GM18508 (cell line): ENCODE measurements around the gene AXIN1.
"Not testable (repeated sequence)": the region's sequence is repeated elsewhere in the genome, so short reads cannot be mapped to it uniquely, and the experiment has no call there.

Source experiments
- ATAC-seq: cut with Tn5 transposase; IDR thresholded peaks from one replicate; pipeline ENCODE4 v1.9.1; 2021; ENCODE audit warnings: moderate number of reproducible peaks; ENCODE audit not compliant: insufficient read depth, unreplicated experiment

The AXIN1 gene

DNA sequence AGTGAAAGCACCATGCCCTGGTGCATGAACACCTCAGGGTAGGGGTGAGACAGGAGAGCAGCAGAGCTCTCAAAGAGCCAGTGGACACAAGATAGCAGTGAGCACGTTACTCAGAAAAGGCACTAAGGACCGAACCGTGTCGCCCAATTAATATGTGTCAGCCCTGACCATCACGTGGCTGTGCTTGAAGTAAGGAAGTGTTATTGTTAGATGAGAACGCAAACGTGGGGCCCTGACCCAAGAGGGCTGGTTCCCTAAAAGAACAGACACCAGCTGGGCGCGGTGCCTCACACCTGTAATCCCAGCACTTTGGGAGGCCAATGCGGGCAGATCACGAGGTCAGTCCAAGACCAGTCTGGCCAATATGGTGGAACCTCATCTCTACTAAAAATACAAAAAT is 16.3 kb downstream of the AXIN1 start:
- ATAC-seq = no peak

DNA sequence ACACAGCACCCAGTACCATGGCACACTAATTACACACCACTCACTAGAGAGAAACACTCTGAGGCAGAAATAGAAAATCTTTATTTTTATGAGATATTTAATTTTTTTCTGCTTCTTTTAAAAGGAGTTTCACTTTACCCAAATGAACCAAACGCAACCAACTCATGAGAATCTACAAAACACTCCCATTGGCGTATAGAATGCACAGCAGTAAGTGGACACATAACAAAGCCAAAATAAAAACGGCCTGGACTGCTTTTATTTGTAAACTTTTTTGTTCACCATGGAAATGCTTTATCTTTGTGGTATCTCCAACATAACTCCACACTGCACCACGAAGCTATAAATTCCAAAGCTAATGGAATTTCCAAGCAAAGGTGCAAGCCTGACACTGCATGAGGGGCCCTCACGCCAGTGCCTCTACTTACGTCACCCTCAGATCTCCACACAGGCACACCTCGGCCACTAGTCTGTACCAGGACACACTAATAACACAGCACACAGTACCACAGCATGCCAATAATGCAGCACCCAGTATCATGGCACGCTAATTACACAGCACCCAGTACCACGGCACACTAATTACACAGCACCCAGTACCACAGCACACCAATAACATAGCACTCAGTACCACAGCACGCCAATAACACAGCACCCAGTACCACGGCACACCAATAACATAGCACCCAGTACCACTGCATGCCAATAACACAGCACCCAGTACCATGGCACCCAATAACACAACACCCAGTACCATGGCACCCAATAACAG is 17.5 kb downstream of the AXIN1 start:
- ATAC-seq = not testable (repeated sequence)

DNA sequence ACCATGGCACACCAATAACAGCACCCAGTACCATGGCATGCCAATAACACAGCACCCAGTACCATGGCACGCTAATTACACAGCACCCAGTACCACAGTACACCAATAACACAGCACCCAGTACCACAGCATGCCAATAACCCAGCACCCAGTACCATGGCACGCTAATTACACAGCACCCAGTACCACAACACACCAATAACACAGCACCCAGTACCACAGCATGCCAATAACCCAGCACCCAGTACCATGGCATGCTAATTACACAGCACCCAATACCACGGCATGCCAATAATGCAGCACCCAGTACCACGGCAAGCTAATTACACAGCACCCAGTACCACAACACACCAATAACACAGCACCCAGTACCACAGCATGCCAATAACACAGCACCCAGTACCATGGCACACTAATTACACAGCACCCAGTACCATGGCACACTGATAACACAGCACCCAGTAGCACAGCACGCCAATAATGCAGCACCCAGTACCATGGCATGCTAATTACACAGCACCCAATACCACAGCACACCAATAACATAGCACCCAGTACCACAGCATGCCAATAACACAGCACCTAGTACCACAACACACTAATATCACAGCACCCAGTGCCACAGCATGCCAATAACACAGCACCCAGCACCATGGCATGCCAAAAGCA is 18.2 kb downstream of the AXIN1 start:
- not testable (repeated sequence) for ATAC-seq

DNA sequence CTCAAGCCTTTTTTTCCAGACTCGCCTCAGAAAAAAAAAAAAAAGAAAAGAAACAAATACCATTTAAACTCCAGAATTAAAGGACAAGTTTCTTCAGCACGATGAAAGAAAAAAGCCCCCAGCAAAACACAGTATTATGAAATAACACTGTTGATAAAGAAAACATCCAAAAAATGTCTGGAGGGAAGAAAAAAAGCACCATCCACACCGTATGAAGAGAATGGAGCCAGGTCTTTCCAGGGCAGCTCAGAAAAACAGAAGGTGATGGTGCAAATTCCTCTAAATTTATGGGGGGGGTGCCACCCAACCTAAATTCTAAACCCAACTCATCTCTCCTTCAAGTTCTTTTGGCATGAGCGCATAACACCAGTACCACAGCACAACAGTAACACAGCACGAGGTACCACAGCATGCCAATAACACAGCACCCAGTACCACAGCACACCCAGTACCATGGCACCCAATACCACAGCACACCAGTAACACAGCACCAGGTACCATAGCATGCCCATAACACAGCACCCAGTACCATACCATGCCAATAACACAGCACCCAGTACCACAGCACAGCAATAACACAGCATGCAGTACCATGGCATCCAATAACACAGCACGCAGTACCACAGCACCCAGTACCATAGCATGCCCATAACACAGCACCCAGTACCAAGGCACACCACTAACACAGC is 19.0 kb downstream of the AXIN1 start:
- ATAC-seq = no peak

DNA sequence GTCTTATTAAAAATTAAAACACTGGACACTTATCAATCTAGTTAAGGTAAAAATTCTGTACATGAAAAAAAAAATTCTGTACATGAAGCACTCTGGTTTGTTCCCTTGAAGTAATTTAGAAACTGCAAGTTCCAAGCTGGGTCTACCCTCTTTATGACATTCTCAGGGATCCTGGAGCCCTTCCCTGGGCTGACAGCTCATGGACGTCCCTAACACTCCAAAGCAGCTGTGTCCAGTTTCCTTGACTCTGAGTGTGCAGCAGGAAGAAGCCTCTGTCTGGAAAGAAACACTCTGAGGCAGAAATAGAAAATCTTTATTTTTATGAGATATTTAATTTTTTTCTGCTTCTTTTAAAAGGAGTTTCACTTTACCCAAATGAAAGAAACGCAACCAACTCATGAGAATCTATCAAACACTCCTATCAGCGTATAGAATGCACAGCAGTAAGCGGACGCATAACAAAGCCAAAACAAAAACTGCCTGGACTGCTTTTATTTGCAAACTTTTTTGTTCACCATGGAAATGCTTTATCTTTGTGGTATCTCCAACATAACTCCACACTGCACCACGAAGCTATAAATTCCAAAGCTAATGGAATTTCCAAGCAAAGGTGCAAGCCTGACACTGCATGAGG is 21.2 kb downstream of the AXIN1 start:
- not testable (repeated sequence) for ATAC-seq

DNA sequence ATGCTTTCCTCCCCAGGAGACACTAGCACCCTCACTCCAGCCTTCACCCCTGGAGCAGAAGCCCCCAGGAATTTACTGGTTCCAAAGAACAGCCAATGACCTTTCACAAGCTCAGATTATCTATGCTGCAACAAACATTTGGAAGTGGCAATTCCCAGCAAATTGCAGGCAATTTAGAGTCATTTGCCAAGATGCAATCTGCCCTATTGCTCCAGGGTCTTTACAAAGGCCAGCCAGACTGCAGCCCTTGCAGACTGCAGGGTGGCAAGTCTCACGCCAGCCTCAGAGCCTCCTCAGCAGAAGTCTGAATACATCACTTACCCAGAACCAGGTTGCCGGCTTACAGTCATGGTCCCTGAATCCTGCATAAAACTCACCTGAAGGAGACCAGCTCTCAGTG is 21.8 kb downstream of the AXIN1 start:
- no peak for ATAC-seq

DNA sequence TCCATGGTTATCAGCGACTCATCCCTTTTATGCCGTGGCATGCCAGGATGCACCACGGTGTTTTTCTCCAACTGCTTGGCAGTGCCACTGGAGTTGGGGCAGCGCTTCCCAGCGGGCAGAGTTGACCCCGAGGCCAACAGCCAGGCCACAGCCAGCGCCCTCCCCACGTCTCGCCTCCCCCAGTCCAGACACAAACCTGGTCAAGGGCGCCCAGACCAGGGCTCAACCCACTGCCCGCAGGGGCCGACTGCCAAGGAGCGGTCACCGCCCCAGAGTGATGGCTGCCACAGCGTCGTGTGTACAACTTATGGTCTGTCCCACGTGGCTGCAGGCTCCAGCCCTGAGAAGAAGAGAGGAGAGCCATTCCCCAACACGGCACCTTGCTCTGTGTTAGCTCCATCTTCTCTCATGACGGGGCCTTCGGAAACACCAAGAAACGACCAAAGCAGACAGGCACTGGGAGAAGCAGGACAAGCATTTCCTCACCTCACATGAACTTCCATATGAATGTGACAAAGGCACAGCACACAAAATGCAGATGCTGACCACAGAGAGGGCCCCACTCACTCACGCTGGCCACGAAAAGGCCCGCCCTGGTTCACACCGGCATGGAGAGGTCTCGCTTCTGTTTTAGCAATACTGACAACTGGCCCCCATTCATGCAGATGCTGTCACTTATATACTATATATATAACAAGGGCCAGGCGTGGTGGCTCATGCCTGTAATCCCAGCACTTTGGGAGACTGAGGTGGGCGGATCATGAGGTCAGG is 27.0 kb downstream of the AXIN1 start:
- ATAC-seq = no peak

DNA sequence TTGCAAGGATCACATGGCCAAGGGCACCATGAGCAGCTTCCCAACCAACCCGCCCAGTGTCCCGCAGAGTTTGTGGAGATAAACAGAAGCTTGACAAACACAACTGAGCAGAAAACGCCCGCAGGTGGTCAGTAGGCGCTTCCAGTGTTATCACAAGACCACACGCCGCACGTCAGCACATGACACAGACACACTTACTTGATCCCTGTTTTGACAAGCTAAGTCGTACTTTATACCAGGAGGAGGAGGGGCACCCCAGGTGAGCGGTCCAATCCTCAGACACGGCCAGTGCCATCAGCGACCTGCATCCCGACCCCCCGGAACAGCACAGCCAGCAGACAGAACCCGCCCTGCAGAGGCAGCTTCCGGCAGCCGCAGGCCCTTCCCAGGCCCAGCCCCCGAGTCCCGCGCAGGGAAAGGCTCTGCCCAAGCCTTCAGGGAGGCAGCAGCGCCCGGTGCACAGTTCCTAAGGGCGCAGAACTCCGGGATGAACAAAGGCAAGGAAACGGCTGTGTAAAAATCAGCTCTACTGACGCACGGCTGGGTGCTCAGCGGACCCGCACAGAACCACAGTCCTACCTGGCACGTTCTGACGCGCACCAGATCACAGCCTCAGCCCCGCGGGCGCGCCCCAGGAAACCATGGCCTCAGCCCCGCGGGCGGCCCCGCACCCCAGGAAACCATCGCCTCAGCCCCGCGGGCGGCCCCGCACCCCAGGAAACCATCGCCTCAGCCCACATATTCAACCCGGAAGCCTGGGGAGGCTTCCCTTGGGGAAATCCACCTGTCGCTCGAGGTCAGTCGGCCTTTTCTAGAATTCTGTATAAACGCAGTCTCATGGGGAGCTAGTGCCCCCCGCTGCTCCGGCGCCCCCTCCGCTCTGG is 27.8 kb downstream of the AXIN1 start:
- ATAC-seq = no peak

DNA sequence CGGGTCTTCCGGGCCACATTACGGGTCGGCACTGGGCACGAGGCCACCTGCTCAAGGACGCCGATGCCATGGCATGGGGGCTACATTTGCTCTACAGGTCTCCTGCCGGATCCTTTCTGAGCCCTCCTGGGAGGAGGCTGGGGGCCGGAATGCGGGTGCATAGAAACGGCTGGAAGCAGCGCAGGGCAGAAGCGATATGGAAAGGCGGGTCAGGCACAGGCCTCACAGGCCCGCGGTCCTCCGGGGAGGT is 28.4 kb downstream of the AXIN1 start:
- ATAC-seq = no peak

DNA sequence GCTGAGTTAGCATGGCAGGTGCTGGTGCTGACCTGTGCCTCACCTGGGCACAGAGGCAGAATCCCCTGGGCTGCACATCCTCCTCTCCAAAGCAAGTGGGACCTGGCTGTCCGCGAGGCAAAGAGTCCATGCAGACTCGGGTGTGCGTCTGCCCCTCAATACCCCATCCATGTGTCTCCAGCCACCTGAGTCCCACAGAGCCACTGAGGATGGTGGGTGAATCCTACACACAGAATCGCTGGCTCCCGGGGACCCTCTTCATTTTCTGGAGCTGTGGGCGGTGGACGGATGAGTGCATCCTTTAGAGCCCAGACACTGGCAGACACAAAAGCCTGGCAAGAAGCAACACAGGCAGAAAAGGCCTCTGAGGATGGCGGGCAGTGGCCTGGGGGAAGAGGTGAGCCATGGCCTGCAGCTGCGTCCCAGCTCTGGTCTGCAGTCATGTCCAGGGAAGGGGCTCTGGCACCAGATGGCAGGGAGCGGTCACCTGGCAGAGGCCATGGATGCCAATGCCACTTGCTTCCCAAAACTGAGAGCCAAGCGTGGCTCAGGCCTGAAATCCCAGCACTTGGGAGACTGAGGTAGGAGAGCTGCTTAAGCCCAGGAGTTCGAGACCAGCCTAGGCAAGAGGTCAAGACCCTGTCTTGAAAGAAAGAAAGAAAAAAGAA is 29.9 kb downstream of the AXIN1 start:
- ATAC-seq = no peak

DNA sequence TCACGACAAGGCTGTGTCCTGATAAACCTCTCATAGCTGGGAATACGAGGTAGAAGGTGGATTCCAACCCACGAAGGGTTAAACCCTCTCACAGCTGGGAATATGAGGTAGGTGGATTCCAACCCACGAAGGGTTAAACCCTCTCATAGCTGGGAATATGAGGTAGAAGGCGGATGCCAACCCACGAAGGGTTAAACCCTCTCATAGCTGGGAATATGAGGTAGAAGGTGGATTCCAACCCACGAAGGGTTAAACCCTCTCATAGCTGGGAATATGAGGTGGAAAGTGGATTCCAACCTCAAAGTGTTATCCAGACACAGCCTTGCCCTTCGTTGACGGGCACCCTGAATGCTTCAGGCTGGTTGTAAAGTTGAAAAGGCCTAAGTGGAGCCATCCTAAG is 31.0 kb downstream of the AXIN1 start:
- no peak for ATAC-seq

DNA sequence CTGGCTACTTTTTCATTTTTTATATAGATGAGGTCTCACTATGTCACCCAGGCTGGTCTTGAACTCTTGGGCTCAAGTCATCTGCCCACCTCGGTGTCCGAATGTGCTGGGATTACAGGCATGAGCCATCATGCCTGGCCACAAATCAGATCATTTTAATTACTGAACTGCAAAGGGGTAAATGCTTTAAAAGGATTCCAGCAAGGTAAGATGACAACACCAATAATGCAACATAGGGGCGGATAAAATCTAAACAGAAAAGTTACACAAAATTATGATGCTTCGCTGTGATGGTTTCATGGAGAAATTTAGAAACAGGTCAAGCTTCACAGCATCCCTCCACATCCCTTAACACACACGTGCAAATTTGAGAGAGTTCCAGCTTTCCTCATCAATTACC is 32.3 kb downstream of the AXIN1 start:
- ATAC-seq = no peak

DNA sequence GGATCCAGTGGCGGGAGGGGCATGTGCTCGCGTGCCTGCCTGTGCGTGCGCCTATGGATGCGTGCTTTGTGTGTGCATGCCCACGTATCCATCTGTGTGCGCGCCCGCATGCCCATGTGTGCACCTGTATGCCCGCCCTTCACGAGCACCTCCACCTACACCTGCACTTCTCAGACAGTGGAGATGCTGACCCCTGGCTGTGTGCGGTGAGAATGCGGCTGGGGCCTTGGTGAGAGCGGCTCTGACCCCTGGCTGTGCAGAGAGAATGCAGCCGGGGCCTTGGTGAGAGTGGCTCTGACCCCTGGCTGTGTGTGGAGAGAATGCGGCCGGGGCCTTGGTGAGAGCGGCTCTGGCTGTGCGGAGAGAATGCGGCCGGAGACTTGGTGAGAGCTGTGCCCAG is 33.9 kb downstream of the AXIN1 start:
- no peak for ATAC-seq

DNA sequence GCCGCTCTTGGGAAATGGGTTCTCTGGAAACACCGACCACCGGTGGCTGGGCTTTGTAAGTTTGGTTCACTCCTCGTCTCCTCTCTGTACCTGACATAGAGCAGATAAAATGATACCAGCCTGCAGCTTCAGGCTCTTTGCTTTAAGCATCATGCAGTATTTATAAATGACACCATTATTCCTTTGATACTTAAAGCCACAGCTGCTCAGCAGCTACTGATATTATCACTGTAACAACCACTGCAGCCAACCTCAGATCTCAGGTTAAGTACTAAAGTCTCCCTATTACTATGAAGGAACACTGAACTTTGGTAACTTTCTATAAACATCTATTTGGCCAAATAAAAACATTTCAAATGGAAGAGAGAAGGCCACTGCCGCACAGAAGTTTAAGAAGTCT is 34.9 kb downstream of the AXIN1 start:
- ATAC-seq = no peak

DNA sequence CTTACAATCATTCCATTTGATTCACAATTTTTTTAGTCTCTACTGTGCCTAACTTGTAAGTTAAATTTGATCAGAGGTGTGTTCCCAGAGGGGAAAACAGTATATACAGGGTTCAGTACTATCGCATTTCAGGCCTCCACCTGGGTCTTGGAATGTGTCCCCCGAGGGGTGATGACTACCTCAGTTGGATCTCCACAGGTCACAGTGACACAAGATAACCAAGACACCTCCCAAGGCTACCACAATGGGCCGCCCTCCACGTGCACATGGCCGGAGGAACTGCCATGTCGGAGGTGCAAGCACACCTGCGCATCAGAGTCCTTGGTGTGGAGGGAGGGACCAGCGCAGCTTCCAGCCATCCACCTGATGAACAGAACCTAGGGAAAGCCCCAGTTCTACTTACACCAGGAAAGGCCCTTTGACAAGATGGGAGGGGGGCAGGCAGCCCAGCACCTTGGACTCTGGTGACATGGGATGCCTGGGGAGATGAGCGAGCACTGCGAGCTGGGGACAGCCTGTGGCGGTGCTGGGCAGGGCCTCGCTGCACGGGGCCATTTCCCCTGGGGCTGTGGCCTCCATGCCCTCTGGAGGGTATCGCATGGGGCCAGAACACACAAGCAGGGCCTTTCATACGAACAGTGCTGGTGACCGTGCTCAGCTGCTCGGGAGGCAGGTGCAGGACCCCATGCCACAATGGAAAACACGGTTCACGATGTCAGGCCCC is 35.6 kb downstream of the AXIN1 start:
- no peak for ATAC-seq

DNA sequence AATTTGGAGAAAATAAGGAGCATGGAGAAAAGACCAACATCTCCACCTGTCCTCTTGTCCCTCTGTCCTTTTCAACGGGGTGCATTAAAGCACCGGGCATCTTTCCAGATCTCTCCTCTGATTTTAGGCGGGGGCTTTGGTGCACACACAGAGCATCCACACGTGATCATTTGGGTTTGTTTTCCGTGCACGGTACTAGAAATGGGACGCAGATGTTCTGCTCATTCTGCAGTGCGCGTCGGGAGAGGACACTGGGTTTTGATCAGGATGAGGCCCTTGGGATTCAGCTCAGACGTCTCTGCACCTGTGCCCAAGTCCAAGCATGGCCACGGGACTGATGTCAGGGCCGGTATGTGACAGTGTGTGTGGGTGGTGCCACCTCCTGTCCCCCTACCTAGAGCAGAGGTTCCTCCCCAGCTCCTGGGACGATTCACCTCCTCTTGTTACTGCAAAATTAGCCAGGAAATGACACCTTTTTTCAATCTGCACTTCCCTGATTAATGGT is 37.7 kb downstream of the AXIN1 start:
- ATAC-seq = no peak

DNA sequence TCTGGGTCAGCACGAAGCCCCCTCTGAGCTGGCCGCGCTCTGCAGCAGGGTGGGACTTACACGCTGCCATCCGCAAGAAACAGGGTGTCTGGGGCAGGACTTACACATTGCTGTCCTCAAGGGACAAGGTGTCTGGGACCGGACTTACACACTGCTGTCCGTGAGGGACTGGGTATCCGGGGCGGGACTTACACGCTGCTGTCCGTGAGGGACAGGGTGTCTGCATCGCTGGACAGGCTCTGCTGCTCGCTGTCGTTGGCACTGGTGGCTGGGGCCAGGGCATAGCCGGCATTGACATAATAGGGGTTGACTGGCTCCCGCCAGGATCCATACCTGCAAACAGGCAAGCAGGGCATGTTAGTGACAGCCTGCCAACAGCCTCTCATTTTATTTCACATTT is 38.2 kb downstream of the AXIN1 start:
- ATAC-seq = no peak

DNA sequence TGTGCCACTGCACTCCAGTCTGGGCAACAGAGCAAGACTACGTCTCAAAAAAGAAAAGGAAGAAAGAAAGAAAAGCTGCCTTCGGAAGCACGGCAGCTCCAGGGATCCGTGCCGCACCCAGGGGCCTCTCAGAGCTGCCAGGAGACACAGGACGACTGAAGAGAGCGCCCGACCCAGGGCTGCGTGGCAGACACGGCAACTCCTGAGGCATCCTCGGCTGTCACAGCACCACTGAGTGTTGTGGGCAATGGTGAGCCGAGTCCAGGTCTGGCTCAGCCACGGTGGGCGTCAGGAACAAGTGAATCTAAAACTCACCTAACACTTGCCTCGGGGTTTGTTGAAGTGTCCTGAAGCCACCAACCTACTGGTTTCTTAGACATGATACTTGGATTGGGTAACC is 40.8 kb downstream of the AXIN1 start:
- ATAC-seq = no peak
